HCT116 (cell line): ENCODE data around the gene NOS3. TPM values are rescaled to one million over a fixed set of nuclear protein-coding genes. Genes with fewer than 3 reads are reported as not detected.

ENCODE experiments used
- ATAC-seq: fragments of 200-7000 bp; cut with Tn5 transposase; 2 replicates; pipeline ENCODE4 v1.9.1; 2020; ENCODE audit warnings: mild to moderate bottlenecking, moderate library complexity
- BruUV-seq: library from RNA; stranded (reverse); fragments of 400-500 nt; replicated peaks from 2 replicates; lab custom pipeline; 2021; lab: Mats Ljungman, UMichigan
- CTCF ChIA-PET: fragments of 300-600 bp; sonication (Branson Sonifier 250); formaldehyde crosslinking; loops from one replicate; lab custom pipeline; 2021; ENCODE audit warnings: antibody characterized with exemption; lab: Charles Lee
- POLR2A ChIA-PET: fragments of 300-600, 350-600 bp; sonication (Branson Sonifier 250); formaldehyde crosslinking; loops from one replicate; lab custom pipeline; 2021; ENCODE audit warnings: antibody characterized with exemption; lab: Charles Lee
- RAD21 ChIA-PET, 2 experiments: fragments of 300-600 bp; sonication (Branson Sonifier 250); formaldehyde crosslinking; loops; one replicate each; lab custom pipeline; 2023; ENCODE audit warnings: low total read pairs in 2 of 2; ENCODE audit not compliant: uncharacterized antibody in 2 of 2, unreplicated experiment in 2 of 2, low non-redundant PET in 1 of 2; lab: Charles Lee
- DNase-seq: peaks from one replicate; pipeline ENCODE4 v3.0.0-alpha.2; 2010; ENCODE audit warnings: low read depth, low spot score
- H2AFZ ChIP-seq: fragments of 200-600 bp; shearing (Covaris generic), sonication (generic); 2 replicates; pipeline ENCODE4 v1.6.1; 2017; ENCODE audit warnings: low read depth, mixed run types, mixed read lengths, antibody characterized with exemption, low read length; ENCODE audit not compliant: poor library complexity, severe bottlenecking
- H3K27ac ChIP-seq: 2 replicates; pipeline ENCODE4 v1.5.1; 2012; ENCODE audit warnings: low read depth, low read length
- H3K27me3 ChIP-seq: fragments of 200-600 bp; sonication (generic); 2 replicates; pipeline ENCODE4 v1.6.1; 2016; ENCODE audit warnings: mixed run types, low read length, mixed read lengths; ENCODE audit not compliant: insufficient read depth
- H3K36me3 ChIP-seq, 2 experiments: fragments of 200-500 bp in 1 of 2; fragments of 200-600 bp in 1 of 2; sonication (Bioruptor generic) in 1 of 2; sonication (generic) in 1 of 2; 2 replicates each; pipeline versions ENCODE4 v1.5.1 to v1.6.1; 2014 to 2016; ENCODE audit warnings: low read length in 2 of 2, inconsistent platforms in 1 of 2, mixed read lengths in 1 of 2, mixed run types in 1 of 2; ENCODE audit not compliant: insufficient read depth in 2 of 2, control insufficient read depth in 1 of 2
- H3K4me1 ChIP-seq, 2 experiments: fragments of 200-600 bp in 1 of 2; sonication (generic) in 1 of 2; 2 replicates each; pipeline versions ENCODE4 v1.5.1 to v1.6.1; 2012 to 2017; ENCODE audit warnings: low read length in 2 of 2, inconsistent platforms in 1 of 2, mild to moderate bottlenecking in 1 of 2, mixed read lengths in 1 of 2, mixed run types in 1 of 2, moderate library complexity in 1 of 2; ENCODE audit not compliant: insufficient read depth in 2 of 2, control insufficient read depth in 1 of 2
- H3K4me2 ChIP-seq: fragments of 200-600 bp; sonication (generic); 2 replicates; pipeline ENCODE4 v1.6.1; 2017; ENCODE audit warnings: mixed run types, low read length, mixed read lengths
- H3K4me3 ChIP-seq, 2 experiments: fragments of 200-600 bp in 1 of 2; sonication (generic) in 1 of 2; replicated peaks in 1 of 2; 2 replicates each; pipeline ENCODE4 v1.5.1; 2011 to 2016; ENCODE audit warnings: low read length in 2 of 2, control low read depth in 1 of 2, low read depth in 1 of 2, mild to moderate bottlenecking in 1 of 2, mixed read lengths in 1 of 2, mixed run types in 1 of 2
- H3K79me2 ChIP-seq: fragments of 200-600 bp; sonication (generic); 2 replicates; pipeline ENCODE4 v1.6.1; 2017; ENCODE audit warnings: mild to moderate bottlenecking, mixed run types, low read length, moderate library complexity, mixed read lengths; ENCODE audit not compliant: insufficient read depth
- H3K9ac ChIP-seq: fragments of 200-600 bp; sonication (generic); 2 replicates; pipeline ENCODE4 v1.6.1; 2016; ENCODE audit warnings: low read length, mixed read lengths
- H3K9me2 ChIP-seq: fragments of 200-600 bp; sonication (generic), shearing (Covaris generic); 2 replicates; pipeline ENCODE4 v1.6.1; 2017; ENCODE audit warnings: mixed run types, mild to moderate bottlenecking, moderate library complexity; ENCODE audit not compliant: insufficient read depth
- H3K9me3 ChIP-seq, 2 experiments: fragments of 200-500 bp in 1 of 2; fragments of 200-600 bp in 1 of 2; sonication (Bioruptor generic) in 1 of 2; sonication (generic) in 1 of 2; 2 replicates each; pipeline ENCODE4 v1.6.1; 2014 to 2017; ENCODE audit warnings: low read length in 2 of 2, mixed read lengths in 2 of 2, inconsistent platforms in 1 of 2, low read depth in 1 of 2, mild to moderate bottlenecking in 1 of 2, mixed run types in 1 of 2, moderate library complexity in 1 of 2; ENCODE audit not compliant: control insufficient read depth in 1 of 2, insufficient read depth in 1 of 2
- H4K20me1 ChIP-seq: fragments of 200-600 bp; sonication (generic), shearing (Covaris generic); 2 replicates; pipeline ENCODE4 v1.6.1; 2017; ENCODE audit warnings: mixed run types, mild to moderate bottlenecking, moderate library complexity; ENCODE audit not compliant: insufficient read depth
- CBX3 ChIP-seq: IDR thresholded peaks from 2 replicates; pipeline ENCODE4 v1.6.1; 2012; ENCODE audit warnings: low read depth
- EGR1 ChIP-seq: IDR thresholded peaks from 2 replicates; pipeline ENCODE4 v1.6.1; 2012; ENCODE audit warnings: low read depth
- EZH2 ChIP-seq: fragments of 200-600 bp; sonication (generic); IDR thresholded peaks from 2 replicates; pipeline ENCODE4 v1.6.1; 2017; ENCODE audit warnings: antibody characterized with exemption, mixed run types
- EZH2phosphoT487 ChIP-seq: fragments of 200-600 bp; IDR thresholded peaks from 2 replicates; pipeline ENCODE4 v1.6.1; 2018; ENCODE audit warnings: antibody characterized with exemption, borderline replicate concordance
- RAD21 ChIP-seq: IDR thresholded peaks from 2 replicates; pipeline ENCODE4 v1.6.1; 2012; ENCODE audit warnings: low read depth, mild to moderate bottlenecking
- SIN3A ChIP-seq: IDR thresholded peaks from 2 replicates; pipeline ENCODE4 v1.6.1; 2012; ENCODE audit warnings: low read depth
- SRF ChIP-seq: IDR thresholded peaks from 2 replicates; pipeline ENCODE4 v1.6.1; 2012; ENCODE audit warnings: low read depth
- TCF7L2 ChIP-seq: IDR thresholded peaks from 2 replicates; pipeline ENCODE4 v1.7.0; 2011; ENCODE audit warnings: borderline replicate concordance, inconsistent platforms; ENCODE audit not compliant: insufficient read depth, insufficient read length; ENCODE audit errors: extremely low read depth
- YY1 ChIP-seq: IDR thresholded peaks from 2 replicates; pipeline ENCODE4 v1.6.1; 2011; ENCODE audit warnings: low read length, low read depth, moderate library complexity, mild to moderate bottlenecking; ENCODE audit not compliant: insufficient replicate concordance; ENCODE audit errors: extremely low read depth
- ZFX ChIP-seq: fragments of 450-650 bp; IDR thresholded peaks from 2 replicates; pipeline ENCODE4 v1.6.1; 2017
- intact Hi-C: fragments of 100-400 bp; cut with micrococcal nuclease; formaldehyde crosslinking; loops from 2 replicates; pipeline ENCODE4 v1.10.0; 2022
- total RNA-seq: library from RNA; stranded (reverse); gene quantifications from one replicate; pipeline ENCODE4 v1.2.1, GENCODE V29; 2021; ENCODE audit not compliant: unreplicated experiment
- TF ChIP-seq, protein P1 (sequence below): IDR thresholded peaks from 2 replicates; pipeline ENCODE4 v1.6.1; 2012
- TF ChIP-seq, protein P2 (sequence below), 3 experiments: fragments of 200-600 bp in 1 of 3; sonication (generic) in 1 of 3; IDR thresholded peaks in 2 of 3; conservative IDR thresholded peaks in 1 of 3; 2 replicates each; pipeline ENCODE4 v1.5.1; 2012 to 2017; ENCODE audit warnings: low read depth in 2 of 3, low read length in 2 of 3, antibody characterized with exemption in 1 of 3, borderline replicate concordance in 1 of 3, control low read depth in 1 of 3, mild to moderate bottlenecking in 1 of 3, mixed read lengths in 1 of 3, mixed run types in 1 of 3, moderate library complexity in 1 of 3; ENCODE audit not compliant: insufficient read depth in 1 of 3
- TF ChIP-seq, protein P3 (sequence below): IDR thresholded peaks from 2 replicates; pipeline ENCODE4 v1.6.1; 2011; ENCODE audit warnings: mild to moderate bottlenecking, low read length, moderate library complexity; ENCODE audit not compliant: insufficient replicate concordance; ENCODE audit errors: extremely low read depth
- TF ChIP-seq, protein P4 (sequence below): IDR thresholded peaks from 2 replicates; pipeline ENCODE4 v1.6.1; 2012; ENCODE audit warnings: low read depth

NOS3 gene
- total RNA-seq, 1 experiment from 2014 or later = 35.8 TPM

DNA sequence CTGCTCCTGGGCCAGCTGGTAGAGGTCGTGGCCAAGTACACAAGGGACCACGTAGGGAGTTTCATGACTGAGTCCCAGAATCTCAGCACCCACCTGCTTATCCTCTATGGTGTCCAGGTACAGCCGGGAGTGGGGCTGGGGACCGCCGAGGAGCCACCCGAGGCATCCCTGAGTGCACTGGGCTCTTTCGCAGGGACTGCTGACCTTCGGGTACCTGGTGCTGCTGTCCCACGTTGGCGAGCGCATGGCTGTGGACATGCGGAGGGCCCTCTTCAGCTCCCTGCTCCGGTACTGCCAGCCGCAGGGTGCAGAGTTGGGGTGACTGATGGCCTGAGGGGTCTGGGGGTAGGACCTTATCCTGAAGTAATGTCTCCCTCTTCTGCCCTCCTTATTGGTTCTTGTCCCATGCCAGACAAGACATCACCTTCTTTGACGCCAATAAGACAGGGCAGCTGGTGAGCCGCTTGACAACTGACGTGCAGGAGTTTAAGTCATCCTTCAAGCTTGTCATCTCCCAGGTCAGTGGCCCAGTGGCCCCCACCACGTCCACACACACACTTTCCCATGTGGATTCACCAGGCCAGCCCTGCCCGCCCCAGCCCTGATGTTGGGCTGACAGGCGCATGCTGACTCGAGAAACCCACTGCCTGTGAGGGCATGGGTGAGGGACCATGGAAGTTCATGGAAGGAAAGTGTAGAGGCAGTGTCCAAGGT lies 43.7 kb downstream of the NOS3 start:
- peaks cover 3 to 10% of the 10 kb centered on the region in 2 experiments; a peak in 2 of 4 replicates for H3K36me3 ChIP-seq
- no peaks in the 10 kb centered on the region for H4K20me1 ChIP-seq
- H3K79me2 ChIP-seq = peaks cover 6% of the 10 kb centered on the region
- no TSS peak for BruUV-seq
- no peaks in the 10 kb centered on the region for H3K9me2 ChIP-seq
- no peak overlapping the region for H3K4me2 ChIP-seq
- H3K27me3 ChIP-seq = no peaks in the 10 kb centered on the region
- H3K4me1 ChIP-seq = peaks cover 12 to 20% of the 10 kb centered on the region in 2 experiments
- TF ChIP-seq CBX3 (no peak), EZH2phosphoT487 (no peak), ZFX (no peak), RAD21 (no peak), EGR1 (no peak), SIN3A (no peak), SRF (no peak), EZH2 (no peak), YY1 (no peak), TCF7L2 (no peak)
- TF ChIP-seq, protein P1, sequence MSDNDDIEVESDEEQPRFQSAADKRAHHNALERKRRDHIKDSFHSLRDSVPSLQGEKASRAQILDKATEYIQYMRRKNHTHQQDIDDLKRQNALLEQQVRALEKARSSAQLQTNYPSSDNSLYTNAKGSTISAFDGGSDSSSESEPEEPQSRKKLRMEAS = no peak
- TF ChIP-seq, protein P2, sequence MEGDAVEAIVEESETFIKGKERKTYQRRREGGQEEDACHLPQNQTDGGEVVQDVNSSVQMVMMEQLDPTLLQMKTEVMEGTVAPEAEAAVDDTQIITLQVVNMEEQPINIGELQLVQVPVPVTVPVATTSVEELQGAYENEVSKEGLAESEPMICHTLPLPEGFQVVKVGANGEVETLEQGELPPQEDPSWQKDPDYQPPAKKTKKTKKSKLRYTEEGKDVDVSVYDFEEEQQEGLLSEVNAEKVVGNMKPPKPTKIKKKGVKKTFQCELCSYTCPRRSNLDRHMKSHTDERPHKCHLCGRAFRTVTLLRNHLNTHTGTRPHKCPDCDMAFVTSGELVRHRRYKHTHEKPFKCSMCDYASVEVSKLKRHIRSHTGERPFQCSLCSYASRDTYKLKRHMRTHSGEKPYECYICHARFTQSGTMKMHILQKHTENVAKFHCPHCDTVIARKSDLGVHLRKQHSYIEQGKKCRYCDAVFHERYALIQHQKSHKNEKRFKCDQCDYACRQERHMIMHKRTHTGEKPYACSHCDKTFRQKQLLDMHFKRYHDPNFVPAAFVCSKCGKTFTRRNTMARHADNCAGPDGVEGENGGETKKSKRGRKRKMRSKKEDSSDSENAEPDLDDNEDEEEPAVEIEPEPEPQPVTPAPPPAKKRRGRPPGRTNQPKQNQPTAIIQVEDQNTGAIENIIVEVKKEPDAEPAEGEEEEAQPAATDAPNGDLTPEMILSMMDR (IDR thresholded peaks at IDR 0.05 in 2 of 3, conservative IDR thresholded peaks at IDR 0.05 in 1 of 3; ENCODE audit: borderline replicate concordance in 1 of 3, insufficient read depth in 1 of 3, low read depth in 2 of 3, low read length in 2 of 3) = no peak
- TF ChIP-seq, protein P3, sequence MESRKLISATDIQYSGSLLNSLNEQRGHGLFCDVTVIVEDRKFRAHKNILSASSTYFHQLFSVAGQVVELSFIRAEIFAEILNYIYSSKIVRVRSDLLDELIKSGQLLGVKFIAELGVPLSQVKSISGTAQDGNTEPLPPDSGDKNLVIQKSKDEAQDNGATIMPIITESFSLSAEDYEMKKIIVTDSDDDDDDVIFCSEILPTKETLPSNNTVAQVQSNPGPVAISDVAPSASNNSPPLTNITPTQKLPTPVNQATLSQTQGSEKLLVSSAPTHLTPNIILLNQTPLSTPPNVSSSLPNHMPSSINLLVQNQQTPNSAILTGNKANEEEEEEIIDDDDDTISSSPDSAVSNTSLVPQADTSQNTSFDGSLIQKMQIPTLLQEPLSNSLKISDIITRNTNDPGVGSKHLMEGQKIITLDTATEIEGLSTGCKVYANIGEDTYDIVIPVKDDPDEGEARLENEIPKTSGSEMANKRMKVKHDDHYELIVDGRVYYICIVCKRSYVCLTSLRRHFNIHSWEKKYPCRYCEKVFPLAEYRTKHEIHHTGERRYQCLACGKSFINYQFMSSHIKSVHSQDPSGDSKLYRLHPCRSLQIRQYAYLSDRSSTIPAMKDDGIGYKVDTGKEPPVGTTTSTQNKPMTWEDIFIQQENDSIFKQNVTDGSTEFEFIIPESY = no peak
- TF ChIP-seq, protein P4, sequence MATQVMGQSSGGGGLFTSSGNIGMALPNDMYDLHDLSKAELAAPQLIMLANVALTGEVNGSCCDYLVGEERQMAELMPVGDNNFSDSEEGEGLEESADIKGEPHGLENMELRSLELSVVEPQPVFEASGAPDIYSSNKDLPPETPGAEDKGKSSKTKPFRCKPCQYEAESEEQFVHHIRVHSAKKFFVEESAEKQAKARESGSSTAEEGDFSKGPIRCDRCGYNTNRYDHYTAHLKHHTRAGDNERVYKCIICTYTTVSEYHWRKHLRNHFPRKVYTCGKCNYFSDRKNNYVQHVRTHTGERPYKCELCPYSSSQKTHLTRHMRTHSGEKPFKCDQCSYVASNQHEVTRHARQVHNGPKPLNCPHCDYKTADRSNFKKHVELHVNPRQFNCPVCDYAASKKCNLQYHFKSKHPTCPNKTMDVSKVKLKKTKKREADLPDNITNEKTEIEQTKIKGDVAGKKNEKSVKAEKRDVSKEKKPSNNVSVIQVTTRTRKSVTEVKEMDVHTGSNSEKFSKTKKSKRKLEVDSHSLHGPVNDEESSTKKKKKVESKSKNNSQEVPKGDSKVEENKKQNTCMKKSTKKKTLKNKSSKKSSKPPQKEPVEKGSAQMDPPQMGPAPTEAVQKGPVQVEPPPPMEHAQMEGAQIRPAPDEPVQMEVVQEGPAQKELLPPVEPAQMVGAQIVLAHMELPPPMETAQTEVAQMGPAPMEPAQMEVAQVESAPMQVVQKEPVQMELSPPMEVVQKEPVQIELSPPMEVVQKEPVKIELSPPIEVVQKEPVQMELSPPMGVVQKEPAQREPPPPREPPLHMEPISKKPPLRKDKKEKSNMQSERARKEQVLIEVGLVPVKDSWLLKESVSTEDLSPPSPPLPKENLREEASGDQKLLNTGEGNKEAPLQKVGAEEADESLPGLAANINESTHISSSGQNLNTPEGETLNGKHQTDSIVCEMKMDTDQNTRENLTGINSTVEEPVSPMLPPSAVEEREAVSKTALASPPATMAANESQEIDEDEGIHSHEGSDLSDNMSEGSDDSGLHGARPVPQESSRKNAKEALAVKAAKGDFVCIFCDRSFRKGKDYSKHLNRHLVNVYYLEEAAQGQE = no peak
- CTCF ChIA-PET = no interaction called here
- DNase-seq (no peak), ATAC-seq (no peak)
- POLR2A ChIA-PET = no interaction called here
- H3K27ac ChIP-seq = no peak overlapping the region
- no peak overlapping the region for H3K9ac ChIP-seq
- H3K4me3 ChIP-seq = no peak overlapping the region
- no peak overlapping the region for H2AFZ ChIP-seq
- intact Hi-C loops = no loop called here
- no peaks in the 10 kb centered on the region for H3K9me3 ChIP-seq
- RAD21 ChIA-PET = no interaction called here
